NCI-H526 treated with DMSO at 0.1 percent for 48 hours (cell line): ENCODE data around the gene DTD1.

Experiments
- DNase-seq: peaks from one replicate; lab custom pipeline; 2025; lab: John Stamatoyannopoulos, UW

The DTD1 gene

GRCh38 chr20:18615020-18615650, 27.3 kb downstream of the DTD1 start:
- DNase-seq = no peak

DNA sequence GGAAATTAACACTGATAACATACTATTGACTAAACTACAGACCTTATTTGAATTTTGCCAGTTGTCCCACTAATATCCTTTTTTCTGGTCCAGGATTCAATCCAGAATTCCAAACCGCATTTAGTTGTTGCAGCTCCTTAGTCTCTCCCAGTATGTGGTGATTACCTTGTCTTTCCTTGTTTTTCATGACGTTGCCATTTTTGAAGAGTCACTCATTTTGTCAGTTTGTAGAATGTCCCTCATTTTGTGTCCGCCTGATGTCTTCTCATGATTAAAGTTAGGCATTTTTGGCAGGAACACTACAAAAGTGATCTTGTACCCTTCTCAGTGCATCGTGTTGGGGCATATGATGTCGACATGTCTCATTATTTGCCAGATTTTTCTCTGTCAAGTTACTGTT, 33.1 kb downstream of the DTD1 start:
- DNase-seq = no peak

- no peak for DNase-seq
Measured at GRCh38 chr20:18623156-18623910, 35.5 kb downstream of the DTD1 start.

- no peak for DNase-seq
Measured at GRCh38 chr20:18624948-18625347, 37.1 kb downstream of the DTD1 start.

DNA sequence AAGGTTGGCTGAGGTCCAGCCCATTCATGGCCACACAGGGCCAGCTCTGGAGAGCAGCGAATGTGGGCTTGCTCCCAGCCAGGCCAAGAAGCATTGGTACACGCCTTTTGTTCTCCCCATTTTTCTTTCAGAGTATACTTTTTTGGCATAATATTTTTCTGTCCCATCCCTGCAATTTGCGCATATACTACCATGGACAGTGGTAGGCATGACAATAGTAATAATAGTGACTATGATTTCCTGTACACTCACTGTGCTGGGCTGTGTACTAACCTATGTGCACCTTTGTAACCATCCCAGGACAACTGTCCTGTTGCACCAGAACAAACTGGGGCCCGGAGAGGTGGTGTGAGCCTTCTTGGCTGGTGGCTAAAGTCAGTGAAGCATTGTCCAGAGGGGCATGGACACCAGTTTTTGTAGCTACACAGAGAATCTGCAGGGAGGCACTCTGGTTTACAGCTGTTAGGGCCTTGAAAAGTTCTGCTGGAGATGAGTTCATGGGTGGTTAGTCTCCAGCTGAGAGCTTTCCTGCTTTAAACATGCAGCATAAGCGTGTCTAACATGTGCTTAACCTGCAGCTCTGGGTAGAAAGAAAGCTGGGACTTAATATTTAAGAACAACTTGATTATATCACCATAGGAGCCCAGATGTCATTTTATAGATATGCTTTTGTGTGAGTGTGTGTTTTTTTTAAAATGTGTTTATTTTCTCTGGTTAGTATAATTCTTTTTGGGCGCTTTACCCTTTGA, 38.2 kb downstream of the DTD1 start:
- no peak for DNase-seq

GRCh38 chr20:18628330-18628920, 40.6 kb downstream of the DTD1 start:
- DNase-seq = no peak

- peak; percentile 59 for DNase-seq
Measured at GRCh38 chr20:18632196-18632789, 44.4 kb downstream of the DTD1 start.

DNA sequence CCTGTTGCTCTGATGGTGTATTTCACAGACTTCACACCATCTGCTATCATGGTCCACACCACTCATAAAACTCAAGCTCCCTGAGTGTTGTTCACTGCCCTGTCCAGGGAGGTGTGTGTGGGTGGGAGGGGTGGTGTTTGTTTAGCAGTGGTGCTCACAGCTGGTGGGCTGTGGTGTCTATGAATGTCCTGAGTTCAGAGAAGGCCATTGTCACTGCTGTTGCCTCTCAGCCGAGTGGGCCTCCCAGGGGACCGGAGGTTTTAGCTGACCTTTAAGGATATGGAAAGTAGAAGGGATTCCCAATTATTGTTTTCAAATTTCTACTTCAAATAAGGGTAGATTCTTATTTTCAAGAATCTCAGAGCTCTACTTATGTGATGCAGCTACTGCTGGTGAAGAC, 45.6 kb downstream of the DTD1 start:
- no peak for DNase-seq

- DNase-seq = no peak
Measured at GRCh38 chr20:18634501-18634900, 46.6 kb downstream of the DTD1 start.

GRCh38 chr20:18635380-18635779, 47.5 kb downstream of the DTD1 start:
- no peak for DNase-seq

GRCh38 chr20:18637224-18637623, 49.4 kb downstream of the DTD1 start:
- DNase-seq = no peak

DNA sequence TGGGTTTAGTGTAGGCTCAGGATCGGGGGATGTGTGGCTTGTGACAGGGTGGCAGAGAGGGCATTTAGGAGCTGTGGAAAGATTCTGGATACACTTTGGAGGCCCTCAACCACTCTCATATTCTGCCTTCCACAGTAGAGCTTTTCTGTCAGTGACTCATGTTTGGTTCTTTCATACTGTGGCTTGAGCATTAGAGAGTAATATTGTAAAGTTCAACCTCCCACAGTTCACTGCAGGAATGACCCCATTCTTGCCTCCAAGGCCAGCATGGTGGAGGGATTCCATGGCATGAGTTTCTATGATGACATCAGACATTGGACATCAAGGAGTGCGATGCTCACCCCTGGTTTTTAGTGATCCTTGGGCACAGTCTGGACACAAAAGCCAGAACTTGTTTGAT, 50.9 kb downstream of the DTD1 start:
- DNase-seq = no peak

- no peak for DNase-seq
Measured at GRCh38 chr20:18639501-18639979, 51.7 kb downstream of the DTD1 start.

DNA sequence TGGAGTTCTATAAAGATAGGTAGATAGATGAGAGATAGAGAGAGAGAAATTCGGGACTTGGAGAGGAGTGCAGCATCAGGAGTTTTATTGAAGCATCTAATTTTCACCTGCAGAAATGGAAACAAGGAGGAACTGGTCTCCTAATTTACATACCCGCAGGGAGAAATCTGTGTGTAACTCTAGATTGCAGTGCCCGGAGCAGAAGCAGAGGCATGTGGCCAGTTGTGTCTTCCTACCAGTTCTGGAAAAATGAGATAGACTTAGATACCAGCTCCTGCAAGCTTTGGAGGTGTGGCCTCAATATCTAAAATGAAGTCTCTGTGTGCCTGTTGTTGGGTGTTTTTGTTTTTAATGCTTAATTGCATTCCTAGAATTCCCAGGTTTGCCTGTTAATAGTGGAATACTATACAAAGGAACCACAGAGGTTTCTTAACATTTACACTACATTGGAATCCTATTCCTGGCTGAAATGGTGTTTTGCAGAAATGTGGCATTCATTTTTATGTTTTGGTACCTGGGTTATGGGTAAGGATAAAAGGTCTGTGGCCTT, 57.4 kb downstream of the DTD1 start:
- peak; percentile 11 for DNase-seq

DNA sequence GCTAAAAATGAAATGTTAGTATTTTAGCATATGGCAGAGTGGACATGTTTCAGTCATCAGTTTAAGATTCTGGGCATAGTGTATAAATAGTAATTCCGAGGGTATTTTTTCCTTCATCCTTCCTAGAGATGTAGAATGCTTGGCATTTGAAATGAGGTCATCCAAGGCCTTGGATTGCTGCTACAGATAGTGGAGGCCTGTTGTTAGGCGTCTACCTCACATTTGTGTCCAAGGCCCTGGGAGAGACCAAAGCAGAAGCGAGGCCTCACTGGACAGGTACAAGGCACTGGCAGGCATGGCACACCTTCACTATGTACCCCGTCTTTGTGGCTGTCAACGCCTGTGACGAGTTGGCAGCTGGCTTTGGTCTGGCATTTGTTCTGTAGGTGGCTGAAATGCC, 58.0 kb downstream of the DTD1 start:
- DNase-seq = no peak

GRCh38 chr20:18647777-18648176, 59.9 kb downstream of the DTD1 start:
- no peak for DNase-seq

DNA sequence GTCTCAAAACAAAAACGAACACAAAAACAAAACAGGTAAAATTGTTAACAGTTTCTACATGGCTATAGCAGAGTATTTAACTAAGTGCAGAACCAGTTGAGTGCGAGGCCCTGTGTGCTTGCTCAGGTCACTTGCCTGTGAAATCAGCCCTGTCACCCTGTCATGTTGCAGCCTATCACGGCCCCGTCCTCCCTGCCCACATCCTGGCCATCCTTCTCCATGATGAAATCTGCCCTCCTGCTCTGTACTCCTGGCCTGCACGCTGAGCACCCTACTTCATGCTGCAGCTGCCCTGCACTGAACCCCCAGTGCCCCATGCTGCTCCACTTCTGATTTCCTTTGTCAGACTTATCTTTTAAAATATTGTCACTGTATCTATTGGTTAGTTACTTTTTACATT, 62.4 kb downstream of the DTD1 start:
- no peak for DNase-seq

GRCh38 chr20:18653736-18654447, 66.0 kb downstream of the DTD1 start:
- no peak for DNase-seq

GRCh38 chr20:18654448-18654773, 66.6 kb downstream of the DTD1 start:
- DNase-seq = no peak

- no peak for DNase-seq
Measured at GRCh38 chr20:18657575-18657974, 69.7 kb downstream of the DTD1 start.

GRCh38 chr20:18662279-18663040, 74.6 kb downstream of the DTD1 start:
- no peak for DNase-seq
